ENCODE measurements around the gene FCN2.

DNA sequence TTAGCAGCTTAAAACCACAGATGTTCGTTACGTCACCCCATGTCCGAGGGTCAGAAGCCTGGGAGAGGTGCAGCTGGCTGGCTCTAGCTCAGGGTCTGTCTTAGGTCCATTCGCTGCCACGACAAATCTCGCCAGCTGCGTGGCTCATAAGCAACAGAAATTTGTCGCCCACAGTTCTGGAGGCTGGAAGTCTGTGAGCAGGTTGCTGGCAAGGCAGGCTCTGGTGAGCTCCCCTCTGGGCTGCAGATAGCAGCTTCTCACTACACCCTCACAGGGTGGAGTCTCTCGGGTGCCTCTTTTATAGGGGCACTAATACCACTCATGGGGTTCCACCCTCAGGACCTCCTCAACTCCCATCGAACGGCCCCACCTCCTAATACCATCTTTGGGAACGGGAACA, 40.1 kb upstream of the FCN2 start:
- no peak for TF ChIP-seq JUND (IDR thresholded peaks at IDR 0.05)
- TF ChIP-seq, protein P1, sequence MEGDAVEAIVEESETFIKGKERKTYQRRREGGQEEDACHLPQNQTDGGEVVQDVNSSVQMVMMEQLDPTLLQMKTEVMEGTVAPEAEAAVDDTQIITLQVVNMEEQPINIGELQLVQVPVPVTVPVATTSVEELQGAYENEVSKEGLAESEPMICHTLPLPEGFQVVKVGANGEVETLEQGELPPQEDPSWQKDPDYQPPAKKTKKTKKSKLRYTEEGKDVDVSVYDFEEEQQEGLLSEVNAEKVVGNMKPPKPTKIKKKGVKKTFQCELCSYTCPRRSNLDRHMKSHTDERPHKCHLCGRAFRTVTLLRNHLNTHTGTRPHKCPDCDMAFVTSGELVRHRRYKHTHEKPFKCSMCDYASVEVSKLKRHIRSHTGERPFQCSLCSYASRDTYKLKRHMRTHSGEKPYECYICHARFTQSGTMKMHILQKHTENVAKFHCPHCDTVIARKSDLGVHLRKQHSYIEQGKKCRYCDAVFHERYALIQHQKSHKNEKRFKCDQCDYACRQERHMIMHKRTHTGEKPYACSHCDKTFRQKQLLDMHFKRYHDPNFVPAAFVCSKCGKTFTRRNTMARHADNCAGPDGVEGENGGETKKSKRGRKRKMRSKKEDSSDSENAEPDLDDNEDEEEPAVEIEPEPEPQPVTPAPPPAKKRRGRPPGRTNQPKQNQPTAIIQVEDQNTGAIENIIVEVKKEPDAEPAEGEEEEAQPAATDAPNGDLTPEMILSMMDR (IDR thresholded peaks at IDR 0.05; ENCODE audit: low read depth, low read length, missing input control) = no peak
- TF ChIP-seq RAD21 (IDR thresholded peaks at IDR 0.05) = no peak
- TF ChIP-seq, protein P2, sequence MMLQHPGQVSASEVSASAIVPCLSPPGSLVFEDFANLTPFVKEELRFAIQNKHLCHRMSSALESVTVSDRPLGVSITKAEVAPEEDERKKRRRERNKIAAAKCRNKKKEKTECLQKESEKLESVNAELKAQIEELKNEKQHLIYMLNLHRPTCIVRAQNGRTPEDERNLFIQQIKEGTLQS (IDR thresholded peaks at IDR 0.05) = no peak

All from liver (tissue), 3 donors.